GM06990 (cell line): ENCODE data around the gene SYT8.

Source experiments
- DNase-seq: peaks from one replicate; pipeline ENCODE4 v3.0.0-alpha.2; 2011; ENCODE audit not compliant: insufficient read length; ENCODE audit errors: extremely low read depth
- H3K27me3 ChIP-seq: replicated peaks from 2 replicates; pipeline ENCODE4 v1.6.0; 2011; ENCODE audit warnings: low read length; ENCODE audit not compliant: control insufficient read depth, insufficient read depth
- H3K36me3 ChIP-seq: 2 replicates; pipeline ENCODE4 v1.5.1; 2011; ENCODE audit warnings: low read length; ENCODE audit not compliant: control insufficient read depth, insufficient read depth
- H3K4me3 ChIP-seq: replicated peaks from 2 replicates; pipeline ENCODE4 v1.5.1; 2011; ENCODE audit warnings: low read depth, mild to moderate bottlenecking, control low read depth, low read length
- TF ChIP-seq, protein P1 (sequence below): IDR thresholded peaks from 2 replicates; pipeline ENCODE4 v1.5.1; 2011; ENCODE audit warnings: low read length, control low read depth, mild to moderate bottlenecking, inconsistent platforms; ENCODE audit not compliant: insufficient read depth, poor library complexity, severe bottlenecking

Gene SYT8

DNA sequence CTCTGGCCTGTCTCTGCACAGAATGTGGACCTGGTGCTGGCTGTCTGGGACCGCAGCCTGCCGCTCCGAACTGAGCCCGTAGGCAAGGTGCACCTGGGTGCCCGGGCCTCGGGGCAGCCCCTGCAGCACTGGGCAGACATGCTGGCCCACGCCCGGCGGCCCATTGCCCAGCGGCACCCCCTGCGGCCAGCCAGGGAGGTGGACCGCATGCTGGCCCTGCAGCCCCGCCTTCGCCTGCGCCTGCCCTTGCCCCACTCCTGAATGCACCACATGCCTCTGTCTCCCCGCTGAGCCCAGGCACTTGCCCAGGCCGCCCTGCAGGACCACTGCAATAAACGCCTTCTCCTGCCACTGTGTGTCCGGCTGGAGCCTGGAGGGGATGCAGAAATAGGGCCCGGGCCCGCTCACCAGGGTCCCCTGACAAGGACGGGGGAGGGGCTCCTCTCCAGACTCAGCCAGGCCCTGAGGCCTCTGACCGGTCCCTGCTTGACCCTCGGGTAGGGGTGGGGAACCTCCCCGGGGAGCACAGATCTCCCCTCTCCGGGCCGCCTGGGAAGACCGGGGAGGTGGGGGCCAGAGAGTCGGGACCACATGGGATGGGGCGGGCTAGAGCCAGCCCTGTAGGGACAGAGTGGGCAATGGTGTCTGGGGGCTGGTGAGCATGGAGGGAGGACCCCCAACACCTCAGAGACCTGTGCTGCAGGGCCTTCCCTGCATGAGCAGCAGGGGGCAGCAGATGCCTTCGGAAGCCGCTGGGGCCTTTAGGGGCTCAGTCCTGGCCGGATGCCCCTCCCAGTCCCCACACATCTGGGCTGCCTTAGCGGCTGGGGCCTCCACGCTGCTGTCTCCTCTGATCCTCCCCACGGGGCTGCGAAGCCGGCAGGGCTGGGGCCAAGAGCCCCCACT is 2.6 kb downstream of the SYT8 start:
- TF ChIP-seq, protein P1, sequence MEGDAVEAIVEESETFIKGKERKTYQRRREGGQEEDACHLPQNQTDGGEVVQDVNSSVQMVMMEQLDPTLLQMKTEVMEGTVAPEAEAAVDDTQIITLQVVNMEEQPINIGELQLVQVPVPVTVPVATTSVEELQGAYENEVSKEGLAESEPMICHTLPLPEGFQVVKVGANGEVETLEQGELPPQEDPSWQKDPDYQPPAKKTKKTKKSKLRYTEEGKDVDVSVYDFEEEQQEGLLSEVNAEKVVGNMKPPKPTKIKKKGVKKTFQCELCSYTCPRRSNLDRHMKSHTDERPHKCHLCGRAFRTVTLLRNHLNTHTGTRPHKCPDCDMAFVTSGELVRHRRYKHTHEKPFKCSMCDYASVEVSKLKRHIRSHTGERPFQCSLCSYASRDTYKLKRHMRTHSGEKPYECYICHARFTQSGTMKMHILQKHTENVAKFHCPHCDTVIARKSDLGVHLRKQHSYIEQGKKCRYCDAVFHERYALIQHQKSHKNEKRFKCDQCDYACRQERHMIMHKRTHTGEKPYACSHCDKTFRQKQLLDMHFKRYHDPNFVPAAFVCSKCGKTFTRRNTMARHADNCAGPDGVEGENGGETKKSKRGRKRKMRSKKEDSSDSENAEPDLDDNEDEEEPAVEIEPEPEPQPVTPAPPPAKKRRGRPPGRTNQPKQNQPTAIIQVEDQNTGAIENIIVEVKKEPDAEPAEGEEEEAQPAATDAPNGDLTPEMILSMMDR, result peak; percentile 95
- no peaks in the 10 kb centered on the region; the same call in 1 of the 2 replicates for H3K27me3 ChIP-seq
- H3K36me3 ChIP-seq, result no peaks in the 10 kb centered on the region
- DNase-seq, result peak; percentile 58
- no peak overlapping the region for H3K4me3 ChIP-seq

DNA sequence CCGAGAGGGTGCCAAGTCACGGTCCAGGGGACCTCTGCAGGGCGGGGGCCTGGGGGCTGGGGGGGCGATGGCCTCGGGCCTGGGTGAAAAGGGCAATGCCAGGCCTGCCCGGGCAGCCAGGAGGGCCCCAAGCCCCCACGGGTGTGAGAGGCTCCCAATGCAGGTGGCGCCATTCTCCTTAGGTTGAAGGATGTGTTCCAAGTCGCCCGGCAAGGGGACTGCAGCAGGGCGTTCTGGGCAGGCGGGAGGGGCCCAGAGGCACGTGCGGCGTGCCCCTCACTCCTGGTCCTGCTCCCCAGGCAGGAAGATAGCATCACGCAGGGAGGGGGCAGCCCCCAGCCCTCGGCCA is 3.3 kb downstream of the SYT8 start:
- Histone ChIP-seq H3K36me3 (no peaks in the 10 kb centered on the region), H3K27me3 (no peaks in the 10 kb centered on the region; the same call in 1 of the 2 replicates), H3K4me3 (no peak overlapping the region)
- DNase-seq, result no peak
- TF ChIP-seq, protein P1, result no peak

DNA sequence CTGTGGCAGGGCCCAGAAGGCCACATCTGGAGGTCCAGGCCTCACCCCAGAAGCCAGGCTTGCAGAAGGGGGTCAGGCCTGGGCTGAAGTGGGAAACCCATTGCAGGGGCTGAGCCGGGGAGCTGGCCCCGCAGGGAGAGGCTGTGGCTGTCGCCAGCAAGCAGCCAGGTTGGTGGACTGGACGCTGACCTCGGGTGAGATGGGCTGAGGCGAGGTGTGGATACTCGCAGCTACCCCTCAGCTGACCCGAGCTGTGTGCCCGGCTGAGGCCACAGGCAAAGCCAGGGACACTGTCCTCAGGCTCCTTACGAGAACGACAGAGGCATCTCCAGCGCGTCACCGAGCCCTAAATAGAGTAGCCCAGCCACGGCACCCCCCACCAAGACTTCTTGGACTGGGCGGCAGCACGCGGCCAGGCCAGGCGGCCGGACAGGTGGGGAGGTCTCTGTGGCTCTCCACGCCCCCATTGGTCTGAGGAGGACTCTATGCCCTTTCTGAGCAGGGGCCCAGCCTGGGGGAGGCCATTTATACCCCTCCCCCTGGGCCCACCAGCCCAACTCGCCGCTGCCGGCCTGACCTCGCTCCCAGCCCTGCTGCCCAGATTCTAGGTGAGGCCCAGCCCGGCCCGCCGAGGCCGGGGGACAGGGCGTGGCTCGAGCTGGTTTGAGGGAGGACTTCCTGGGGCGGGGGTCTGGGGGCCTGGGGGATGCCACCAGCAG is 3.8 kb downstream of the SYT8 start, which contains the start of gene TNNI2:
TNNI2 (plus strand) TSS at position 556 of the 719 bp plus-strand sequence. CDS start 716 bp downstream, outside the sequence.
- no peak for DNase-seq
- H3K4me3 ChIP-seq, result no peak within 1 kb of the TSS
- TF ChIP-seq, protein P1, result no peak
- H3K27me3 ChIP-seq, result no peaks in the 10 kb centered on the region
- H3K36me3 ChIP-seq, result no peaks in the 10 kb centered on the region

DNA sequence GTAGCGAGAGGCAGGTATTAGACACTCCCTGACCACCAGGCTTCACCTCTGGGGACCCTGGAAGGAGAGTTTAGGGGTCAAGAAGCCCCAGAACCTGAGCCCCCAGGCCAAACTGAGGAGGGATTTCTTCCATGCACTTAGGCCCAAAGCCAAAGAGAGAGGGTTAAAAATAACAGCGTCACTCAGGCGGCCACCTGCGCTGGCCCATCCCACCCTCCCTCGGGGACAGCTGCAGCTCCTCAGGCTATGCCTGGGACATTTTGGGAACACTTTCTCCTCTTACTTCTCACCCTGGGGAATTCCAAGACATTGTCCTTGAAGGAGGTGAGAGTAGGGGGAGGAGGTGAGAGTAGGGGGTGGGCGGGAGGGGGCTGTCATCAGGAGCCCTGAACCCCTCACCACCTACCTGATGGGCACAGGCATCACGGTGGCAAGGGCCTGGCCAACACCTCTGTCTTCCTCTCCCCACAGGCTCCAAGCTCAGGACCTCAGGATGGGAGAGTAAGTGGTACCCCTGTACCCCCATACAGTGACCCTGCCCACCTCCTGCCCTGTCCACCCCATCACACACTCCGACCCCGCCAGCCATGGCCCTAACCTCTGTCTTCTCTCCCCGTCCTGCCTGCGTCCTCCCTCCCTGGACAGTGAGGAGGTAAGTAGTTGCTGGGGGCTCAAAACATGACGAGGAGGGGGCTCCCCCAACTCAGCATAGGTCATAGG is 4.6 kb downstream of the SYT8 start:
- H3K36me3 ChIP-seq, result no peaks in the 10 kb centered on the region
- TF ChIP-seq, protein P1, result no peak
- no peak for DNase-seq
- H3K4me3 ChIP-seq, result no peak overlapping the region
- H3K27me3 ChIP-seq, result no peaks in the 10 kb centered on the region

DNA sequence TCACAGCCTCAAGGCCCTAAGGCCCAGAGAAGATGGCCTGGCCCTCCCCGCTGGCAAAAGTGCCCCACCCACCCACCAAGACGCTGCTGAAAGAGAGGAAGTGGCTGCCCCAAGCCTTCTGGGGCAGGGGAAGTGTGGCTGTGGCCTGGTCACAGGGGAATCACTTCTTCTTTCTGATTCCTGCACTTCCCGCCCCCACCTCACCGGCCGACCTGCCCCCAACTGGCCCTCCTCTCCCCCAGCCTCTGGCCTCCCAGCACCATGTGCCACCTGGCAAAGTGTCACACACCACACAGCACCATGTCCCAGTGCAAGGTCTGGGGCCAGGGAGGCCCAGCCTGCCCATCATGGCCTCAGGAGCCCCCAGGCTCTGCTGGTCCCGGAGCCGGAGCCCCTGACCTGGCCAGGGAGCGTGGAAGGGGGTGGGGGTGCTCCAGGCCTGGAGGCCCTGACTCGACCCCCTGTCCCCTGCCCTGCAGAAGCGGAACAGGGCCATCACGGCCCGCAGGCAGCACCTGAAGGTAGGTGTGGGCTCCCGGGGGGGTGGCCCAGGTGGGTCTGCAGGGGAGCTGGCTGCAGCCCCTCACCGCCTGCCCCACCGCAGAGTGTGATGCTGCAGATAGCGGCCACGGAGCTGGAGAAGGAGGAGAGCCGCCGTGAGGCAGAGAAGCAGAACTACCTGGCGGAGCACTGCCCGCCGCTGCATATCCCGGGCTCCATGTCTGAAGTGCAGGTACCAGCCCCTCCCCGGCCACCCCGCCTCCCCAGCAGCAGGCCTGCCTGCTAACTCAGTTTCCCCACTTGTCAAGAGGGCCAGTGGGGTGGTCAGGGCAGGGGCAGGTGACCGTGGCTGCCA is 5.4 kb downstream of the SYT8 start:
- TF ChIP-seq, protein P1, result no peak
- Histone ChIP-seq H3K36me3 (no peaks in the 10 kb centered on the region), H3K27me3 (no peaks in the 10 kb centered on the region), H3K4me3 (no peak overlapping the region)
- DNase-seq, result peak; percentile 59
